Transverse colon (tissue), 4 donors: Measurements from ENCODE around the gene ATE1.

ENCODE experiments used
- CTCF ChIP-seq, 5 experiments: fragments of 200-600 bp in 3 of 5; fragments of 450-650 bp in 2 of 5; sonication (generic) in 3 of 5; IDR thresholded peaks; 1 replicate in 2 of 5; 2 replicates in 3 of 5; pipeline ENCODE4 v1.5.1; 2016 to 2017; ENCODE audit warnings: antibody characterized with exemption in 5 of 5, inconsistent platforms in 3 of 5, mild to moderate bottlenecking in 2 of 5, moderate library complexity in 1 of 5
- POLR2A ChIP-seq: fragments of 450-650 bp; IDR thresholded peaks from one replicate; pipeline ENCODE4 v1.6.1; 2016; ENCODE audit warnings: antibody characterized with exemption, mild to moderate bottlenecking, moderate library complexity
- POLR2AphosphoS5 ChIP-seq, 3 donors: sonication (generic); formaldehyde crosslinking; IDR thresholded peaks; one replicate each; pipeline ENCODE4 v1.6.1; 2016; ENCODE audit warnings: antibody characterized with exemption in 3 of 3

GRCh38 chr10:121870413-121870812 is 57.4 kb downstream of the ATE1 start:
- TF ChIP-seq POLR2AphosphoS5 (IDR thresholded peaks at IDR 0.05) (no peak), POLR2A (no peak), CTCF (IDR thresholded peaks at IDR 0.05) (no peak)
